HG02973 (cell line): ENCODE results near the gene POLR3A.
"Not testable (repeated sequence)": the region's sequence is repeated elsewhere in the genome, so short reads cannot be mapped to it uniquely, and the experiment has no call there.

Experiments used
- ATAC-seq: cut with Tn5 transposase; IDR thresholded peaks from one replicate; pipeline ENCODE4 v1.9.1; 2021; ENCODE audit warnings: moderate library complexity; ENCODE audit not compliant: unreplicated experiment

POLR3A gene

DNA sequence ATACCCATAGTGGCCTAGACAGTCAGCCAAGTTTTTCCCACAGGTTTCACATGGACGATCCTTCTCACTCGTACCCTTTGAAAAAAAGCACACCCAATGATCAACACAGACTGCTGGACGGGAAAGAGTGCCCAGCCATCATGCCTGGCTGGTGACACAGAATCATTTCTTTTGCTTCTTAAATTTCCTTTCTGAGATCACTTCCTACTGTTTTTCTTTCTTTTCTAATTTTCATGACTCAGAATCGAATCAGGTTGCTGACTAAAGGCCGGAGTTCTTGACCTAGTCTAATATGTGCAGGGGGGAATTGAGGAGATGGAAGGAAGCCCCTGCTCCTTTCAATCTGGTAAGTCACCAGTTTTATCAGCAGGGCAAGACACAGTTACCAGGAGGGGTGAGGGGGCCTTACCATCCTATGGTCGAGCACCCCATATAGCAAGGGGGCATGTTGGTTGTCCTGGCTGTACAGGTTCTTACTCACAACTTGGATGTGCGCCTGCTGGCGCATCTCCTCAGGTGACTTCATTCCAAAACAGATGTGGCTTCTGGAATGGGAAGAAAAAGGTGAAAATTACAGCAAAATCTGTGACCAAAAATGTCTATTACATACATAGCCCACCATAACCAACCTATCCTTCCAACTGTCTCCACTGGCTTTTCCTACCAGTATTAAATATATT, 3.5 kb downstream of the POLR3A start:
- no peak for ATAC-seq

DNA sequence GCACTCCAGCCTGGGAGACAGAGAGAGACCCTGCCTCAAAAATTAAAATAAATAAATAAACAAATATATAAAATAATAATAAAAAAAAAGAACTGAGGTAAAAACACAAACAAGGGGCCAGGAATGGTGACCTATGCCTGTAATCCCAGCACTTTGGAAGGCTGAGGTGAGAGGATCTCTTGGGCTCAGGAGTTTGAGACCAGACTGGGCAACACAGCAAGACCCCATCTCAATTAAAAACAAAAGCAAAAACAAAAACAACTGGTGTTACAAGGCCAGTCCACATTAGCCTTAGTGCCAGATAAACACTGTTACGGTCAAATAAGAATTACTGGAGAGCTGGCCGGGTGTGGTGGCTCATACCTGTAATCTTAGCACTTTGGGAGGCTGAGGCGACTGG, 5.6 kb downstream of the POLR3A start:
- ATAC-seq = no peak

DNA sequence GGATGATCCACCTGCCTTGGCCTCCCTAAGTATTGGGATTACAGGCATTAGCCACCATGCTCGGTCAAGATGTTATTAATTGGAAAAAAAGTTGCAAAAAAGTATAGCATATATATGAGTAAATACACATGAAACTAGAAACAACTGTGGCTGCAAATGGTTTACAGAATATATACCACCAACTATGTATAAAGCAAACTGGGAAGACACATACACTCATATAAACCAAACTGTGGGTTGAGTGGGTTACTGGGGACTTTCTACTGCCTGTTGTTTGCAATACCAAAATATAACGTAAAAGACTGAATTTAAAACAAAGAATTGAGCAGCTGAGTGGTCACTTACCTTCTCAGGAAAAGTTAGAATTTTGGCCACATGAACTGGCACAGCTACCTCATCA, 8.1 kb downstream of the POLR3A start:
- no peak for ATAC-seq

- no peak for ATAC-seq
Observed at GRCh38 chr10:78019264-78019663, 10.1 kb downstream of the POLR3A start.

DNA sequence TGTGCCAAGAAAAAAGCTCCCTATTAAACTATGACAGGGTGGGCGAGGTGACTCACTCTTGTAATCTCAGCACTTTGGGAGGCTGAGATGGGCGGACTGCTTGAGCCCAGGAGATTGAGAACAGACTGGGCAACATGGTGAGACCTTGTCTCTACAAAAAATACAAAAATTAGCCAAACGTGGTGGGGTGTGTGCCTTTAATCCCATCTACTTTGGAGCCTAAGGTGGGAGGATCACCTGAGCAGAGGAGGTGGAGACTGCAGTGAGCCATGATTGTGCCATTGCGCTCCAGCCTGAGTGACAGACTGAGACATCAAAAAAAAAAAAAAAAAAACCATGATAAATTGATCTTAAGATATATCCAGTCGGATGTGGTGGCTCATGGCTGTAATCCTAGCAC, 11.5 kb downstream of the POLR3A start:
- ATAC-seq = no peak

DNA sequence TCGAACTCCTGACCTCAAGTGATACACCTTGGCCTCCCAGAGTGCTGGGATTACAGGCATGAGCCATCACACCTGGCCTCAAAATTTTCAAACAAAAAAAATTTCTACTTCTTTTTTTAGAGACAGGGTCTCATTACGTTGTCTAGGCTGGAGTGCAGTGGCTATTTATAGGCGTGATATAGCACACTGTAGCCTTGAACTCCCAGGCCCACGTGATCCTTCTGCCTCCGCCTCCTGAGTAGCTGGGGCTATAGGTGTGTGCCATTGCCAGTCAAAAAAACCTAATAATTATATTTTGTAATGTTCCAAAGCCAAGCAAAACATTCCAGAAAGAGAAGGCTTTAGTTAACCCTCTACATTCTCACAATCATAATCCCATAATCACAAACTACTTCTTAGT, 13.8 kb downstream of the POLR3A start:
- ATAC-seq = no peak

DNA sequence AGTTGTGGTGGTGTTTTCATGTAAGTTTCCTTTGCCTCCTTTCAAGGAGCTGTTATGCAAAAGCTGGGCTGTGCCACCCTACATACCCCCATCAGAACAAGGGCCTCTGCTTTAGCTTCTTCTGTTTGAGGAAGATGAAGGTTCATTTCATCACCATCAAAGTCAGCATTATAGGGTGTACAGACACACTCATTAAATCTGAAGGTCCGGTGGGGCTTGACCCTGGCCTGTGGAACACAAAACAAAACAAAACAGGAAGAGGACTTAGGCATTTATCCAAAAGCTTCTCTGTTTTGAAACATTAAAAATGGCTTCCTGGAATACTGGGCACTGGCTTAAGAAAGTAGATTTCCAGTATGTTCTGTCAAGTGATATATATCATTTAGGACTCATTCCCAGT, 15.8 kb downstream of the POLR3A start:
- no peak for ATAC-seq

DNA sequence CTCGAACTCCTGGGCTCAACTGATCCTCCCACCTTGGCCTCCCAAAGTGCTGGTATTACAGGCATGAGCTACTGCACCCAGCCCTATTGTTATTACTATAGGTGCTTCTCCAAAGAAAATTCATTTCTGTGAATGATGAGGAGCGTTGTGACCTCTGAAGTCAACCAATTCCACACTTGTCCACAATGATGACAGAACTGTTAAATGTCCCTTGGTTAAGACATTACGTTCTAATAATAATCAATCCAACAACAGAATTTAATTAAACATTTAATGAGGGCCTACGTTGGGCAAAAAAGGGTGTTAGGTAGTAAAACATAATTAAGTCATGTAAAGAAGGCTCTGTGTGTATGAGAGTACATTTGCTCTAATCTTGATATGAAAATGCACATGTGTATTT, 18.2 kb downstream of the POLR3A start:
- no peak for ATAC-seq

- ATAC-seq = no peak
Observed at GRCh38 chr10:78010278-78010677, 19.0 kb downstream of the POLR3A start.

- no peak for ATAC-seq
Observed at GRCh38 chr10:78009662-78010061, 19.7 kb downstream of the POLR3A start.

DNA sequence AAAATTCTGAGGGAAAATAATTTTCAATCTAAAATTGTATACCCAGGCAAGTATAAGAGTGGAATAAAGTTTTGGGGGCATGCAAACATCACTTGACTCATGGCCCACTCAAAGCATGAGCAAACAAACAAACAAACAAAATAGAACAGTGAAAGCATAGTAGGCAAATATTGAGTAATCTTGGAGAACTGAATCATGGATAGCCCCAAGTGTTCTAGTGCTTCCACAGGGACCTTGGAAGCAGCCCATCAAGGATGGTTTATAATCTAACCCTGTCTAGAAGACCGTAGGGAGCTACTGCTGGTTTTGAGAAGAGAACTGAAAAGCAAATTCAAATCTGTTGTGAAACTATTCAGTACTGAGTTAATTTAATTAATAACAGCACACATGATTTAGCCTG, 22.1 kb downstream of the POLR3A start:
- ATAC-seq = no peak

GRCh38 chr10:78004215-78005026, 24.9 kb downstream of the POLR3A start:
- no peak for ATAC-seq

- ATAC-seq = no peak
Observed at GRCh38 chr10:78002541-78003288, 26.6 kb downstream of the POLR3A start.

- no peak for ATAC-seq
Observed at GRCh38 chr10:78000956-78001472, 28.3 kb downstream of the POLR3A start.

DNA sequence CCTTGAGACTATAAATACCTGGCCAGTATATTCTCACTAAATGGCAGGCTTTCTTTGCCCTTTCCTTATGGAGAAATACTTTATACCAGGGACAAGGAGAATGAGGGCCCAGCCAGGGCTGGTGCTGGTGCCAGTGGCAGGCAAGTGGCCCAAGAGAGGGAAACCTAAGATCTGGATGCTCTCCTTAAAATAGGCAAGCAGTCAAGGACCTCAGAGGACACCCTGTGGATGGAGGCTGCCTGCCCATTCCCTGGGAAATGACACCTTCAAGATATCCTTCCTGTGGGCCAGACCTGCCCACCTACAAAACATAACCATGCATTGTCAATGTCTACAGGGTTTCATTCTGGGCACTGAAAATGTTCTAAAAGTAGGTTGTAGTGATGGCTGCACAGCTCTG, 29.1 kb downstream of the POLR3A start:
- no peak for ATAC-seq

DNA sequence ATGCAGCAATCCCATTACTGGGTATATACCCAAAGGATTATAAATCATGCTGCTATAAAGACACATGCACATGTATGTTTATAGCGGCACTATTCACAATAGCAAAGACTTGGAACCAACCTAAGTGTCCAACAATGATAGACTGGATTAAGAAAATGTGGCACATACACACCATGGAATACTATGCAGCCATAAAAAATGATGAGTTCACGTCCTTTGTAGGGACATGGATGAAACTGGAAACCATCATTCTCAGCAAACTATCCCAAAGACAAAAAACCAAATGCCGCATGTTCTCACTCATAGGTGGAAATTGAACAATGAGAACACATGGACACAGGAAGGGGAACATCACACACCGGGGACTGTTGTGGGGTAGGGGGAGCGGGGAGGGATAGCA, 30.5 kb downstream of the POLR3A start:
- ATAC-seq = not testable (repeated sequence)

DNA sequence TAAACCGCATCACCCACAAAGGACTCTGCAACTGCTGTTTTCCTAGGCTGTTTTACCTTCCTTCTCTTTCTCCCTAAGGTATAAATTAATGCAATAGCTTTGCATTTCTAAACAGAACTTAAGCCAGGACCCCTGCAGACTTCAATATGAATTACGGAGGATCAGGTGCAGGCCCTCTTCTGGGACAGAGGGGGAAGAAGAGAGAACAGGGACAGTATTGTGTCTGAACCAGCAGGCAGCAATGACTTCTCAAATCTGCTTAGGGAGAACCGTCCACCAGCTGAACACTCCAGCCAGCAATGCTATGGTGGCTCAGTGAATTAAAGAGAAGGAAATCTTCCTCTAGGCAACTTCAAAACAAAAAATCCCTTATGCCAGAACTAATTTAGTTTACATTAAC, 35.7 kb downstream of the POLR3A start:
- no peak for ATAC-seq

GRCh38 chr10:77989081-77989724, 40.1 kb downstream of the POLR3A start:
- no peak for ATAC-seq

- no peak for ATAC-seq
Observed at GRCh38 chr10:77987671-77988255, 41.6 kb downstream of the POLR3A start.

DNA sequence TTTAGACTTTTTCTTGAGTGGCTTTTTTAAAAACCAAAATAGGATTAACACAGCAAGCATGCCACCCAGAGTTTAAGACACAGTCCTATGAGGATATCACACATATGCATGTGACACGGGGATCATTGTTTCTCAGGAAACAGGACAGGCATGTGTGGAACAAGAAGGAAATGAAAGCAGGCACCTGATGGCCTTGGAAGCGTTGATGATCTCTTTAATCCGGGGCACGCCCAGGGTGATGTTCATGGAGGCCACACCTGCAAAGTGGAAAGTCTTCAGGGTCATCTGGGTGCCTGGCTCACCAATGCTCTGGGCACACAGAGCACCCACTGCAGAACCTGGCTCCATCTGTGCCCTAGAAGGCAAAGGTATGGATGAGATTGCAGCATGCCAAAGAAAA, 44.3 kb downstream of the POLR3A start:
- no peak for ATAC-seq
